ENCODE data around the gene TKFC.

DNA sequence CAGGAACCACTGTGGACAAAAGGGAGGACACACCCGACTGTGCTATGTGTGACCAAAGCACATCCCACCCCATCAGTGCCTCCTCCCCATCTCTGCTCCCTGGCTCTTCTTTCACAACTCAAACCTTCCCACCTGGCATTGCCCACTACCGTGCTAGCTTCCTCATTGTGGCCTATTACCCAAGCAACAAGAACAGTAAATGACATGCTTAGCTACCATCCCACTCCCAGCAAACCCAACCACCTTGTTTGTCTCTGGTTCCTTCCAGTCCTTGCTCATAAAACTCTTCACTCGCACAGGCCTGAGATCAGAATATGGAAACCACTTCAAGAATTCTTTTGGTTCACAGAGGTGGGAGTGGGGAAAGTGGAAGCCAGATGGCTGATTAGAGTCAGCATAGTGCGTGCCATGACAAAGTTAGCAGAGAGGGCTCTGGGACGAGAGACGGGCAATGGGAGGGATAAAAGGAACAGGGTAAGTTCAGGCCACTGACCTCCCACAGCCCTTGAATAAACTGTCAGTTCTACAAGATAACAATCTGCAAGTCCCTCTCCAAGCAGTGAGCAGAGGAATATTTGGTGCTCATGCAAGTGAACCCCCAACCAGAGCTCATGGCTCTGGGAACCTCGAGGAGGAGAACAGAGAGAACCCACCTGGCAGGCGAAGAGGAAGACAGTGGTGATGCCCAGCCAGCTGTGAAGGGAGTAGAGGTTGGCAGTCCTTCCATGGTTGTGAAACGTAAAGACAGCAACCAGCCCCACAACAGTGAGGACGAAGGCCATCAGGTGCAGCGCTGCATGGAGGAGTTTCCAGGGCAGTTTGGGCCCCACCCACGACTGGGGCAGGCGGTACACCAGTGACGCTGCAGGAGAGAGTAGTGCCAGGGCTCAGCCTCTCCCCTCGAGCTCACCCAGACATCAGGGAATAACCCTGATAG lies 20.4 kb downstream of the TKFC start:
- TF ChIP-seq, protein P1, sequence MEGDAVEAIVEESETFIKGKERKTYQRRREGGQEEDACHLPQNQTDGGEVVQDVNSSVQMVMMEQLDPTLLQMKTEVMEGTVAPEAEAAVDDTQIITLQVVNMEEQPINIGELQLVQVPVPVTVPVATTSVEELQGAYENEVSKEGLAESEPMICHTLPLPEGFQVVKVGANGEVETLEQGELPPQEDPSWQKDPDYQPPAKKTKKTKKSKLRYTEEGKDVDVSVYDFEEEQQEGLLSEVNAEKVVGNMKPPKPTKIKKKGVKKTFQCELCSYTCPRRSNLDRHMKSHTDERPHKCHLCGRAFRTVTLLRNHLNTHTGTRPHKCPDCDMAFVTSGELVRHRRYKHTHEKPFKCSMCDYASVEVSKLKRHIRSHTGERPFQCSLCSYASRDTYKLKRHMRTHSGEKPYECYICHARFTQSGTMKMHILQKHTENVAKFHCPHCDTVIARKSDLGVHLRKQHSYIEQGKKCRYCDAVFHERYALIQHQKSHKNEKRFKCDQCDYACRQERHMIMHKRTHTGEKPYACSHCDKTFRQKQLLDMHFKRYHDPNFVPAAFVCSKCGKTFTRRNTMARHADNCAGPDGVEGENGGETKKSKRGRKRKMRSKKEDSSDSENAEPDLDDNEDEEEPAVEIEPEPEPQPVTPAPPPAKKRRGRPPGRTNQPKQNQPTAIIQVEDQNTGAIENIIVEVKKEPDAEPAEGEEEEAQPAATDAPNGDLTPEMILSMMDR (IDR thresholded peaks at IDR 0.05; ENCODE audit: insufficient read depth, low read length), result no peak
- peak; percentile 83 for TF ChIP-seq POLR2AphosphoS5 (IDR thresholded peaks at IDR 0.05; ENCODE audit: low read depth)
- TF ChIP-seq, protein P2, sequence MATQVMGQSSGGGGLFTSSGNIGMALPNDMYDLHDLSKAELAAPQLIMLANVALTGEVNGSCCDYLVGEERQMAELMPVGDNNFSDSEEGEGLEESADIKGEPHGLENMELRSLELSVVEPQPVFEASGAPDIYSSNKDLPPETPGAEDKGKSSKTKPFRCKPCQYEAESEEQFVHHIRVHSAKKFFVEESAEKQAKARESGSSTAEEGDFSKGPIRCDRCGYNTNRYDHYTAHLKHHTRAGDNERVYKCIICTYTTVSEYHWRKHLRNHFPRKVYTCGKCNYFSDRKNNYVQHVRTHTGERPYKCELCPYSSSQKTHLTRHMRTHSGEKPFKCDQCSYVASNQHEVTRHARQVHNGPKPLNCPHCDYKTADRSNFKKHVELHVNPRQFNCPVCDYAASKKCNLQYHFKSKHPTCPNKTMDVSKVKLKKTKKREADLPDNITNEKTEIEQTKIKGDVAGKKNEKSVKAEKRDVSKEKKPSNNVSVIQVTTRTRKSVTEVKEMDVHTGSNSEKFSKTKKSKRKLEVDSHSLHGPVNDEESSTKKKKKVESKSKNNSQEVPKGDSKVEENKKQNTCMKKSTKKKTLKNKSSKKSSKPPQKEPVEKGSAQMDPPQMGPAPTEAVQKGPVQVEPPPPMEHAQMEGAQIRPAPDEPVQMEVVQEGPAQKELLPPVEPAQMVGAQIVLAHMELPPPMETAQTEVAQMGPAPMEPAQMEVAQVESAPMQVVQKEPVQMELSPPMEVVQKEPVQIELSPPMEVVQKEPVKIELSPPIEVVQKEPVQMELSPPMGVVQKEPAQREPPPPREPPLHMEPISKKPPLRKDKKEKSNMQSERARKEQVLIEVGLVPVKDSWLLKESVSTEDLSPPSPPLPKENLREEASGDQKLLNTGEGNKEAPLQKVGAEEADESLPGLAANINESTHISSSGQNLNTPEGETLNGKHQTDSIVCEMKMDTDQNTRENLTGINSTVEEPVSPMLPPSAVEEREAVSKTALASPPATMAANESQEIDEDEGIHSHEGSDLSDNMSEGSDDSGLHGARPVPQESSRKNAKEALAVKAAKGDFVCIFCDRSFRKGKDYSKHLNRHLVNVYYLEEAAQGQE (IDR thresholded peaks at IDR 0.05; ENCODE audit: insufficient replicate concordance, low read depth), result no peak
- TF ChIP-seq GABPA (IDR thresholded peaks at IDR 0.05; ENCODE audit: low read depth), result no peak

Data from HL-60 (cell line).